BJ (cell line): ENCODE measurements around the gene P2RX2. TPM values are rescaled to one million over a fixed set of nuclear protein-coding genes. Genes with fewer than 3 reads are reported as not detected.

Experiments used
- CTCF ChIA-PET: fragments of 350-600 bp; formaldehyde crosslinking; extraction: SDS; loops from one replicate; lab custom pipeline; 2021; ENCODE audit warnings: antibody characterized with exemption, inconsistent platforms; lab: Yijun Ruan, JAX
- POLR2A ChIA-PET: fragments of 300-600 bp; sonication (Branson Sonifier 250); formaldehyde crosslinking; extraction: SDS; loops from one replicate; lab custom pipeline; 2021; ENCODE audit warnings: antibody characterized with exemption; lab: Charles Lee
- DNase-seq: peaks from one replicate; pipeline ENCODE4 v3.0.0-alpha.2; 2011; ENCODE audit warnings: low read depth
- H3K27me3 ChIP-seq: 2 replicates; pipeline ENCODE4 v1.6.0; 2011; ENCODE audit warnings: low read length; ENCODE audit not compliant: control insufficient read depth, insufficient read depth
- H3K36me3 ChIP-seq: 2 replicates; pipeline ENCODE4 v1.5.1; 2011; ENCODE audit warnings: low read length; ENCODE audit not compliant: control insufficient read depth, insufficient read depth
- H3K4me3 ChIP-seq: 2 replicates; pipeline ENCODE4 v1.5.1; 2011; ENCODE audit warnings: low read depth, mild to moderate bottlenecking, control low read depth, low read length
- CTCF ChIP-seq: IDR thresholded peaks from 2 replicates; pipeline ENCODE4 v1.5.1; 2011; ENCODE audit warnings: low read depth, mild to moderate bottlenecking, control low read depth, inconsistent platforms, low read length, moderate library complexity; ENCODE audit not compliant: insufficient read depth
- polyA plus RNA-seq: library from polyadenylated mRNA; depleted of rRNA; stranded (reverse); fragments of >200 nt; gene quantifications from 2 replicates; pipeline ENCODE4 v1.2.3, GENCODE V29; 2011

Gene P2RX2
- polyA plus RNA-seq, 1 experiment = not detected

- H3K27me3 ChIP-seq = no peaks in the 10 kb centered on the region
- no peak overlapping the region for H3K4me3 ChIP-seq
- ChIA-PET POLR2A (no interaction called here), CTCF (no interaction called here)
- TF ChIP-seq CTCF = no peak
- DNase-seq = no peak
- H3K36me3 ChIP-seq = peaks cover 12% of the 10 kb centered on the region
Observed at GRCh38 chr12:132571598-132571997, 47.0 kb upstream of the P2RX2 start.

- Histone ChIP-seq H3K27me3 (no peaks in the 10 kb centered on the region), H3K36me3 (peaks cover 14% of the 10 kb centered on the region), H3K4me3 (no peak overlapping the region)
- no peak for TF ChIP-seq CTCF
- CTCF ChIA-PET = no interaction called here
- POLR2A ChIA-PET = no interaction called here
- no peak for DNase-seq
Observed at GRCh38 chr12:132572106-132572505, 46.5 kb upstream of the P2RX2 start.

- DNase-seq = no peak
- Histone ChIP-seq H3K36me3 (peaks cover 19% of the 10 kb centered on the region), H3K27me3 (no peaks in the 10 kb centered on the region), H3K4me3 (no peak overlapping the region)
- ChIA-PET POLR2A (no interaction called here), CTCF (interaction anchor here (0.9 kb wide), 1 partner anchor 158 kb away, joined by 3 read pairs; no protein-coding TSS in a partner anchor)
- no peak for TF ChIP-seq CTCF
Observed at GRCh38 chr12:132572801-132573760, 45.5 kb upstream of the P2RX2 start.

GRCh38 chr12:132574271-132574996 is 44.1 kb upstream of the P2RX2 start:
- CTCF ChIA-PET = no interaction called here
- H3K36me3 ChIP-seq = peaks cover 23% of the 10 kb centered on the region
- H3K27me3 ChIP-seq = no peaks in the 10 kb centered on the region
- no peak for DNase-seq
- H3K4me3 ChIP-seq = no peak overlapping the region
- TF ChIP-seq CTCF = no peak
- POLR2A ChIA-PET = no interaction called here

GRCh38 chr12:132575661-132576060 is 42.9 kb upstream of the P2RX2 start:
- no peak for DNase-seq
- H3K4me3 ChIP-seq = no peak overlapping the region
- H3K27me3 ChIP-seq = no peaks in the 10 kb centered on the region
- H3K36me3 ChIP-seq = peaks cover 23% of the 10 kb centered on the region
- CTCF ChIA-PET = no interaction called here
- POLR2A ChIA-PET = no interaction called here
- no peak for TF ChIP-seq CTCF
